ENCODE data around the gene MAPK8IP3. TPM values are rescaled to one million over a fixed set of nuclear protein-coding genes. Genes with fewer than 3 reads are reported as not detected.

MAPK8IP3 gene
- polyA plus RNA-seq, 1 experiment, result 22.5 TPM

- no peaks in the 10 kb centered on the region for H3K27me3 ChIP-seq (ENCODE audit: control insufficient read depth, insufficient read depth, low read length)
- ChIA-PET POLR2A (no interaction called here), CTCF (no interaction called here)
- H3K4me3 ChIP-seq (ENCODE audit: low read depth, low read length), result no peak overlapping the region
- no peak for TF ChIP-seq CTCF (IDR thresholded peaks at IDR 0.05; ENCODE audit: insufficient read depth, low read depth, low read length)
- H3K36me3 ChIP-seq (ENCODE audit: control insufficient read depth, insufficient read depth, low read length), result peaks cover 14% of the 10 kb centered on the region
- DNase-seq (ENCODE audit: low read depth), result no peak
These were observed 80.5 kb downstream of the MAPK8IP3 start for GRCh38 chr16:1786242-1787055.

GRCh38 chr16:1787056-1787321 lies 81.0 kb downstream of the MAPK8IP3 start:
- H3K36me3 ChIP-seq (ENCODE audit: control insufficient read depth, insufficient read depth, low read length), result peaks cover 14% of the 10 kb centered on the region
- no peak for TF ChIP-seq CTCF (IDR thresholded peaks at IDR 0.05; ENCODE audit: insufficient read depth, low read depth, low read length)
- no peak for DNase-seq (ENCODE audit: low read depth)
- ChIA-PET POLR2A (no interaction called here), CTCF (no interaction called here)
- no peak overlapping the region for H3K4me3 ChIP-seq (ENCODE audit: low read depth, low read length)
- no peaks in the 10 kb centered on the region for H3K27me3 ChIP-seq (ENCODE audit: control insufficient read depth, insufficient read depth, low read length)

GRCh38 chr16:1787322-1788094 lies 81.5 kb downstream of the MAPK8IP3 start:
- Histone ChIP-seq H3K27me3 (ENCODE audit: control insufficient read depth, insufficient read depth, low read length) (no peaks in the 10 kb centered on the region), H3K36me3 (ENCODE audit: control insufficient read depth, insufficient read depth, low read length) (peaks cover 14% of the 10 kb centered on the region), H3K4me3 (ENCODE audit: low read depth, low read length) (no peak overlapping the region)
- no peak for TF ChIP-seq CTCF (IDR thresholded peaks at IDR 0.05; ENCODE audit: insufficient read depth, low read depth, low read length)
- no peak for DNase-seq (ENCODE audit: low read depth)
- CTCF ChIA-PET, result interaction anchor here (0.6 kb wide), 1 partner anchor 24 kb away, joined by 3 read pairs; no protein-coding TSS in a partner anchor
- POLR2A ChIA-PET, result no interaction called here

- H3K36me3 ChIP-seq (ENCODE audit: control insufficient read depth, insufficient read depth, low read length), result peaks cover 14% of the 10 kb centered on the region
- no peak overlapping the region for H3K4me3 ChIP-seq (ENCODE audit: low read depth, low read length)
- no peaks in the 10 kb centered on the region for H3K27me3 ChIP-seq (ENCODE audit: control insufficient read depth, insufficient read depth, low read length)
- no peak for TF ChIP-seq CTCF (IDR thresholded peaks at IDR 0.05; ENCODE audit: insufficient read depth, low read depth, low read length)
- POLR2A ChIA-PET, result no interaction called here
- CTCF ChIA-PET, result interaction anchor here (0.6 kb wide), 1 partner anchor 23 kb away, joined by 3 read pairs; no protein-coding TSS in a partner anchor
- no peak for DNase-seq (ENCODE audit: low read depth)
These were observed 82.2 kb downstream of the MAPK8IP3 start for GRCh38 chr16:1788095-1788707.

- POLR2A ChIA-PET, result no interaction called here
- TF ChIP-seq CTCF (IDR thresholded peaks at IDR 0.05; ENCODE audit: insufficient read depth, low read depth, low read length), result no peak
- Histone ChIP-seq H3K4me3 (ENCODE audit: low read depth, low read length) (no peak overlapping the region), H3K36me3 (ENCODE audit: control insufficient read depth, insufficient read depth, low read length) (peaks cover 14% of the 10 kb centered on the region), H3K27me3 (ENCODE audit: control insufficient read depth, insufficient read depth, low read length) (no peaks in the 10 kb centered on the region)
- CTCF ChIA-PET, result no interaction called here
- no peak for DNase-seq (ENCODE audit: low read depth)
These were observed 82.7 kb downstream of the MAPK8IP3 start for GRCh38 chr16:1788708-1789100.
